T-helper 17 cell (primary cell): ENCODE results near the gene SLAIN2. TPM values are rescaled to one million over a fixed set of nuclear protein-coding genes. Genes with fewer than 3 reads are reported as not detected.
A peak's percentile ranks its signal among the peaks of the same experiment; 100 is the strongest.
"Not testable (repeated sequence)": the region's sequence is repeated elsewhere in the genome, so short reads cannot be mapped to it uniquely, and the experiment has no call there.

Experiments
- ATAC-seq: fragments of 150-1000 bp; cut with Tn5 transposase; 2 replicates; pipeline ENCODE4 v1.10.0; 2021; ENCODE audit warnings: mild to moderate bottlenecking, moderate library complexity
- DNase-seq, 3 donors: peaks; one replicate each; pipeline versions ENCODE4 v3.0.0 to v3.0.0-alpha.2; 2020 to 2021
- H3K9me3 ChIP-seq: one replicate; pipeline ENCODE4 v1.7.0; 2013; ENCODE audit warnings: low read length, mild to moderate bottlenecking; ENCODE audit not compliant: control insufficient read depth, poor library complexity, severe bottlenecking
- H3K27ac Mint-ChIP-seq: one replicate; pipeline ENCODE4 v1.8.0; 2022; ENCODE audit warnings: mild to moderate bottlenecking, moderate library complexity, mixed read lengths
- H3K27me3 Mint-ChIP-seq: one replicate; pipeline ENCODE4 v1.8.0; 2022; ENCODE audit warnings: mixed read lengths
- H3K36me3 Mint-ChIP-seq: one replicate; pipeline ENCODE4 v1.8.0; 2022; ENCODE audit warnings: low read depth, mixed read lengths
- H3K4me1 Mint-ChIP-seq: one replicate; pipeline ENCODE4 v1.8.0; 2022; ENCODE audit warnings: mild to moderate bottlenecking, mixed read lengths
- H3K4me3 Mint-ChIP-seq: one replicate; pipeline ENCODE4 v1.8.0; 2022; ENCODE audit warnings: mild to moderate bottlenecking, moderate library complexity, mixed read lengths
- total RNA-seq, 4 donors: library from RNA in 2 of 4; stranded (reverse) in 2 of 4; gene quantifications; one replicate each; pipeline ENCODE4 v1.2.3 and lab custom pipeline; 2022 to 2026

The SLAIN2 gene
- total RNA-seq, 2 donors from 2014 or later = 76.7 to 92.3 TPM

GRCh38 chr4:48440914-48441313 is 99.6 kb downstream of the SLAIN2 start:
- not testable (repeated sequence) for H3K9me3 ChIP-seq, H3K4me1 Mint-ChIP-seq, ATAC-seq, H3K27ac Mint-ChIP-seq, H3K36me3 Mint-ChIP-seq, DNase-seq, H3K4me3 Mint-ChIP-seq
- H3K27me3 Mint-ChIP-seq = peaks cover 14% of the 10 kb centered on the region

GRCh38 chr4:48445704-48446103 is 104.4 kb downstream of the SLAIN2 start:
- H3K9me3 ChIP-seq = no peaks in the 10 kb centered on the region
- H3K27ac Mint-ChIP-seq = no peak overlapping the region
- DNase-seq (no peak), ATAC-seq (no peak)
- H3K36me3 Mint-ChIP-seq = no peaks in the 10 kb centered on the region
- H3K4me3 Mint-ChIP-seq = no peak overlapping the region
- H3K4me1 Mint-ChIP-seq = no peaks in the 10 kb centered on the region
- H3K27me3 Mint-ChIP-seq = peaks cover 14% of the 10 kb centered on the region

GRCh38 chr4:48446642-48447041 is 105.3 kb downstream of the SLAIN2 start:
- H3K4me3 Mint-ChIP-seq = no peak overlapping the region
- no peaks in the 10 kb centered on the region for H3K4me1 Mint-ChIP-seq
- DNase-seq (no peak), ATAC-seq (no peak)
- no peak overlapping the region for H3K27ac Mint-ChIP-seq
- no peaks in the 10 kb centered on the region for H3K9me3 ChIP-seq
- H3K27me3 Mint-ChIP-seq = peaks cover 12% of the 10 kb centered on the region
- H3K36me3 Mint-ChIP-seq = no peaks in the 10 kb centered on the region

- DNase-seq = no peak
- Mint-ChIP-seq H3K4me1 (no peaks in the 10 kb centered on the region), H3K4me3 (no peak overlapping the region), H3K36me3 (no peaks in the 10 kb centered on the region), H3K27ac (no peak overlapping the region), H3K27me3 (peaks cover 12% of the 10 kb centered on the region)
- no peaks in the 10 kb centered on the region for H3K9me3 ChIP-seq
- ATAC-seq = no peak
Measured at GRCh38 chr4:48449151-48449550, 107.8 kb downstream of the SLAIN2 start.

- no peak for ATAC-seq
Measured at GRCh38 chr4:48450740-48451139, 109.4 kb downstream of the SLAIN2 start.

GRCh38 chr4:48451656-48452055 is 110.3 kb downstream of the SLAIN2 start:
- not testable (repeated sequence) for H3K4me1 Mint-ChIP-seq, H3K36me3 Mint-ChIP-seq, DNase-seq, H3K9me3 ChIP-seq, ATAC-seq, H3K4me3 Mint-ChIP-seq, H3K27ac Mint-ChIP-seq
- peaks cover 12% of the 10 kb centered on the region for H3K27me3 Mint-ChIP-seq

More at GRCh38 chr4:48450740-48451139, 109.4 kb downstream of the SLAIN2 start:
- peaks cover 12% of the 10 kb centered on the region for H3K27me3 Mint-ChIP-seq
- no peak overlapping the region for H3K27ac Mint-ChIP-seq
- no peak for DNase-seq
- no peaks in the 10 kb centered on the region for H3K4me1 Mint-ChIP-seq
- no peaks in the 10 kb centered on the region for H3K9me3 ChIP-seq
- no peaks in the 10 kb centered on the region for H3K36me3 Mint-ChIP-seq
- no peak overlapping the region for H3K4me3 Mint-ChIP-seq

- Mint-ChIP-seq H3K4me1 (no peaks in the 10 kb centered on the region), H3K4me3 (no peak overlapping the region), H3K27ac (no peak overlapping the region), H3K27me3 (peaks cover 10% of the 10 kb centered on the region), H3K36me3 (no peaks in the 10 kb centered on the region)
- no peaks in the 10 kb centered on the region for H3K9me3 ChIP-seq
- ATAC-seq (no peak), DNase-seq (no peak)
Measured at GRCh38 chr4:48454591-48454990, 113.3 kb downstream of the SLAIN2 start.

GRCh38 chr4:48461000-48461399 is 119.7 kb downstream of the SLAIN2 start:
- no peak for DNase-seq
- Mint-ChIP-seq H3K36me3 (peaks cover 2% of the 10 kb centered on the region), H3K27ac (no peak overlapping the region), H3K4me1 (no peaks in the 10 kb centered on the region), H3K27me3 (peaks cover 5% of the 10 kb centered on the region), H3K4me3 (no peak overlapping the region)
- ATAC-seq = no peak
- H3K9me3 ChIP-seq = no peaks in the 10 kb centered on the region

- Mint-ChIP-seq H3K27ac (no peak overlapping the region), H3K36me3 (peaks cover 2% of the 10 kb centered on the region), H3K4me1 (no peaks in the 10 kb centered on the region), H3K27me3 (peaks cover 5% of the 10 kb centered on the region), H3K4me3 (no peak overlapping the region)
- H3K9me3 ChIP-seq = no peaks in the 10 kb centered on the region
- ATAC-seq = no peak
- DNase-seq = no peak
Measured at GRCh38 chr4:48462363-48462762, 121.0 kb downstream of the SLAIN2 start.

GRCh38 chr4:48467442-48467841 is 126.1 kb downstream of the SLAIN2 start:
- H3K4me1 Mint-ChIP-seq = peaks cover 2% of the 10 kb centered on the region
- no peak overlapping the region for H3K4me3 Mint-ChIP-seq
- H3K9me3 ChIP-seq = no peaks in the 10 kb centered on the region
- H3K36me3 Mint-ChIP-seq = peaks cover 4% of the 10 kb centered on the region
- H3K27me3 Mint-ChIP-seq = peaks cover 22% of the 10 kb centered on the region
- no peak for ATAC-seq
- H3K27ac Mint-ChIP-seq = no peak overlapping the region
- no peak for DNase-seq

- ATAC-seq (no peak), DNase-seq (no peak)
- H3K36me3 Mint-ChIP-seq = peaks cover 4% of the 10 kb centered on the region
- H3K4me3 Mint-ChIP-seq = peak overlapping the region; percentile 57
- peaks cover 22% of the 10 kb centered on the region for H3K27me3 Mint-ChIP-seq
- H3K4me1 Mint-ChIP-seq = peaks cover 2% of the 10 kb centered on the region
- H3K27ac Mint-ChIP-seq = no peak overlapping the region
- no peaks in the 10 kb centered on the region for H3K9me3 ChIP-seq
Measured at GRCh38 chr4:48467891-48468290, 126.6 kb downstream of the SLAIN2 start.

- no peak for DNase-seq
- H3K36me3 Mint-ChIP-seq = peaks cover 4% of the 10 kb centered on the region
- H3K27me3 Mint-ChIP-seq = peaks cover 22% of the 10 kb centered on the region
- H3K9me3 ChIP-seq = no peaks in the 10 kb centered on the region
- no peak overlapping the region for H3K27ac Mint-ChIP-seq
- no peak overlapping the region for H3K4me3 Mint-ChIP-seq
- ATAC-seq = no peak
- peaks cover 2% of the 10 kb centered on the region for H3K4me1 Mint-ChIP-seq
Measured at GRCh38 chr4:48470137-48470536, 128.8 kb downstream of the SLAIN2 start.

GRCh38 chr4:48470570-48470969 is 129.2 kb downstream of the SLAIN2 start:
- Mint-ChIP-seq H3K4me3 (no peak overlapping the region), H3K4me1 (peaks cover 2% of the 10 kb centered on the region), H3K27me3 (peaks cover 25% of the 10 kb centered on the region), H3K27ac (no peak overlapping the region), H3K36me3 (peaks cover 4% of the 10 kb centered on the region)
- DNase-seq (no peak), ATAC-seq (no peak)
- H3K9me3 ChIP-seq = no peaks in the 10 kb centered on the region

GRCh38 chr4:48472794-48473193 is 131.5 kb downstream of the SLAIN2 start:
- peaks cover 31% of the 10 kb centered on the region for H3K27me3 Mint-ChIP-seq

More at GRCh38 chr4:48472794-48473193, 131.5 kb downstream of the SLAIN2 start:
- no peaks in the 10 kb centered on the region for H3K9me3 ChIP-seq
- Mint-ChIP-seq H3K4me3 (no peak overlapping the region), H3K4me1 (peaks cover 2% of the 10 kb centered on the region), H3K36me3 (peaks cover 4% of the 10 kb centered on the region), H3K27ac (no peak overlapping the region)
- ATAC-seq (no peak), DNase-seq (no peak)
